K562 (cell line): ENCODE results near the gene SV2A. TPM values are rescaled to one million over a fixed set of nuclear protein-coding genes. Genes with fewer than 3 reads are reported as not detected.

Experiments used
- CC2D1A ChIP-seq: fragments of 450-650 bp; IDR thresholded peaks from 2 replicates; pipeline ENCODE4 v1.6.1; 2017; ENCODE audit warnings: mild to moderate bottlenecking
- KLF16 ChIP-seq: IDR thresholded peaks from 2 replicates; pipeline ENCODE4 v1.6.1; 2016; ENCODE audit warnings: antibody characterized with exemption
- RFX1 ChIP-seq: fragments of 450-650 bp; IDR thresholded peaks from 2 replicates; pipeline ENCODE4 v1.6.1; 2016; ENCODE audit warnings: mild to moderate bottlenecking, moderate library complexity
- TFAP4 ChIP-seq: sonication (generic); formaldehyde crosslinking; IDR thresholded peaks from 2 replicates; pipeline ENCODE4 v1.8.0; 2022; ENCODE audit warnings: missing genetic modification reagents, mild to moderate bottlenecking, moderate library complexity, borderline replicate concordance
- U2AF1 ChIP-seq: fragments of 200-400 bp; formaldehyde crosslinking; optimal IDR thresholded peaks from 2 replicates; pipeline ENCODE3; 2017; ENCODE audit warnings: mild to moderate bottlenecking, low read depth, low read length, moderate library complexity
- ZNF134 ChIP-seq: fragments of 250-450 bp; sonication (Bioruptor Pico); conservative IDR thresholded peaks from 2 replicates; pipeline ENCODE4 v1.4.0; 2020
- ZNF518B ChIP-seq: fragments of 250-450 bp; sonication (Bioruptor Pico); IDR thresholded peaks from 2 replicates; pipeline ENCODE4 v1.5.0; 2021; ENCODE audit warnings: mild to moderate bottlenecking, moderate library complexity
- ZNF592 ChIP-seq: fragments of 450-650 bp; IDR thresholded peaks from 2 replicates; pipeline ENCODE4 v1.6.1; 2017; ENCODE audit warnings: antibody characterized with exemption, mild to moderate bottlenecking
- ZNF707 ChIP-seq: fragments of 250-450 bp; sonication (Bioruptor Pico); conservative IDR thresholded peaks from 2 replicates; pipeline ENCODE4 v1.8.0; 2022; ENCODE audit warnings: inconsistent platforms, mild to moderate bottlenecking, moderate library complexity
- ZNF75A ChIP-seq: fragments of 450-650 bp; formaldehyde crosslinking; IDR thresholded peaks from 2 replicates; pipeline ENCODE4 v1.4.0; 2020; ENCODE audit warnings: mild to moderate bottlenecking
- polyA plus RNA-seq, 8 experiments: library from polyadenylated mRNA; depleted of rRNA in 4 of 8; stranded (reverse) in 5 of 8; unstranded in 3 of 8; fragments of >200 nt; fragmentation: Nextera tagmentation in 2 of 8; fragmentation: Illumina TruSeq in 1 of 8; extraction: Ambion mirVana in 2 of 8; extraction: Trizol in 1 of 8; gene quantifications; 2 replicates each; pipeline versions ENCODE4 v1.2.1 to v1.2.3, GENCODE V29; 2011 to 2014; ENCODE audit warnings: inconsistent platforms in 1 of 8, missing spikeins in 1 of 8
- total RNA-seq, 7 experiments: library from RNA; depleted of rRNA in 6 of 7; stranded (reverse); fragments of >200 nt in 6 of 7; fragmentation: Illumina TruSeq in 2 of 7; extraction: Trizol in 2 of 7; gene quantifications; 2 replicates each; pipeline versions ENCODE4 v1.2.1 to v1.2.3, GENCODE V29; 2011 to 2021; ENCODE audit warnings: low replicate concordance in 1 of 7

Gene SV2A
- total and polyA plus RNA-seq, 9 of the 15 experiments (the other 6 are each of a cell fraction or from before 2014, with no cell fraction given): 0.07 to 0.22 (median 0.11) TPM; not detected in 1

GRCh38 chr1:149887456-149888246 is 30.0 kb downstream of the SV2A start (continued):
- no peak for TF ChIP-seq ZNF518B (CRISPR knock-in tag)
- TF ChIP-seq RFX1: no peak
- TF ChIP-seq TFAP4 (CRISPR knock-in tag): peak; percentile 56
- TF ChIP-seq ZNF75A (CRISPR knock-in tag): no peak
- 0 out of 2 replicates have a peak, but pooled peaks have one; percentile 46 for TF ChIP-seq ZNF707 (CRISPR knock-in tag)
- no peak for TF ChIP-seq CC2D1A
- no peak for TF ChIP-seq KLF16
- no peak for TF ChIP-seq ZNF134 (CRISPR knock-in tag)
- no peak for TF ChIP-seq ZNF592
- no peak for TF ChIP-seq U2AF1
